ENCODE measurements around the gene C1GALT1C1L.
A peak's percentile ranks its signal among the peaks of the same experiment; 100 is the strongest.
"Not testable (repeated sequence)": the region's sequence is repeated elsewhere in the genome, so short reads cannot be mapped to it uniquely, and the experiment has no call there.

The C1GALT1C1L gene

GRCh38 chr2:43676322-43677050 is at the start of gene C1GALT1C1L:
TSS of gene C1GALT1C1L (minus strand) at chr2:43676429. CDS start at chr2:43676322, 107 bp downstream.
- DNase-seq, result peak; percentile 54

DNA sequence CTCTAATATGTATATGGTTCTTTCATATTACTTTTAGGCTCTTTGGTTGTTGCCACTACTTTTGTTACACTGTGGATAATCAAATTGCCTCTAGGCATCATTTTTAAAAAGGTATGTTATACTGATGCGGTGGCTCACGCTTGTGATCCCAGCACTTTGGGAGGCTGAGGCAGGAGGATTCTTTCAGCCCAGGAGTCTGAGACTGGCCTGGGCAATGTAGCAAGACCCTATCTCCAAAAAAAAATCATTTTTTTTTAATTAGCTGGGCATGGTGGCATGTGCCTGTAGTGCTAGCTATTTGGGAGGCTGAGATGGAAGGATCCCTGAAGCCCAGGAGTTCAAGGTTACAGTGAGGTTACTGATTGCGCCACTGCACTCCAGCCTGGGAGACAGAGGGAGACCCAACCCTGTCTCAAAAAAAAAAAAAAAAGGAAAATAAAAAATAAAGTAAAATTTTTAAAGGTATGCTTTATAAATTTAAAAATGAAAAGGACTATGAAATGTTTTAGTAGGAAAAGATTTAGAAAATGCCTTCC is 49.5 kb upstream of the C1GALT1C1L start:
- no peak for DNase-seq

GRCh38 chr2:43724728-43725526 is 48.7 kb upstream of the C1GALT1C1L start:
- DNase-seq, result peak; percentile 94

DNA sequence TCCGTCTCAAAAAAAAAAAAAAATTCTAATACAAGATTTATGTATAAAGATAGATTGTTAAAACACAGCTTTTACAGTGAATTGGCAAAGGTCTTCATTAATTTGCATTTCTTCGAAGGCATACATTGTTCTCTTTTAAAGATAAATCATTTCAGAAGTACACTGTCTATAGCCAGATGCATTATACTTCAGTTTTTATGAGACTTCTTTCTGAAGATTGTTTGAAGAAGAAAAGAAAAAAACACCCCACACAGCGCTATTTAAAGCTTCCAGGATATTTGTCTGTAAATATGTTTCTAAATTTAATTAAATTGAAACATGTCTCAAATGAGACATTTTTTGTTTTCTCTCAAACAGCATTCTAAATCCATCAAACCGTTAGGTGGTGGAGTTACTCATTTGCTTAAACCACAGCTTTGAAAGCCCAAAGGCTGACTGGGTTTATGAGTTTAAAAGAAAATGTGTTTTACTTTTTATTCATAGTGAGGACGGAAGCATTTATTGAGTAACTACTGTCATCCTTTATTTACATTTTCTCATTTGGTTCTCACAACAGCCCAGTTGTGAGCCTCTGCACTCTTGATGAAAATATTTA is 42.4 kb upstream of the C1GALT1C1L start:
- no peak for DNase-seq

DNA sequence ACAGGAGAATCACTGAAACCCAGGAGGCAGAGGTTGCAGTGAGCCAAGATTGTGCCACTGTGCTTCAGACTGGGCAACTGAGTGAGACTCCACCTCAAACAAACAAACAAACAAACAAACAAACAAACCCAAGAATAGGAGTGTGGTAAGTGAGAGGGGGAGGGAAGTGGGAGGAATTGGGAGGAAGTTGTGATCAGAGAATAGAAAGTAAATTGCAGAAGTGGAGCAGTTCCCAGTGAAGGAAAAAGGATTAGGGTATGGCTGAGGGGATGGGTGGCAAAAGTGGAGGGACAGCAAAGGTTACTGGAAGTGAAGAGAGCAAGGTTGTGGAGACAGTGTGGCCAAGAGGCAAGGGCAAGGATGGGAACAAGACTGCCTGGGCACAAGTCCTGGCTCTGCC is 41.1 kb upstream of the C1GALT1C1L start:
- no peak for DNase-seq

- DNase-seq, result no peak
Observed at GRCh38 chr2:43715300-43716098, 39.3 kb upstream of the C1GALT1C1L start.

DNA sequence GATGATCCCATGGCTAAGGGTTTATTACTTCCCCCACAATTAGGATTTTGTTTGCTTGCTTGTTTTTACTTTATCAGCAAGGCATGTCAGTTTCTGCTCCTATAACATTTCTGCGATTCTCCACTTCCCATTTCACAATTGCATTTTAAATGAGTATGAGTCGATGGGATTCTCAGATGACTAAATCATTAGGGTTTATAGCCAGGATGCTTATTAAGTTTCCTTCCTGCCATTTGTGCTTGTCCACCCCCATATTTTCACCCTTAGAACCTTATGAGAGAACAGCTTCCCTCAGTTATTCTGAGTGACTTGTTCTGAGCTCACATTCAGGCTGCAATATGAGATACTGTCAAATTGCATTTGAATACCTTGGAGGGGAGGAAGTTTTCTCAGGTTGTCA is 37.9 kb upstream of the C1GALT1C1L start:
- DNase-seq, result no peak

DNA sequence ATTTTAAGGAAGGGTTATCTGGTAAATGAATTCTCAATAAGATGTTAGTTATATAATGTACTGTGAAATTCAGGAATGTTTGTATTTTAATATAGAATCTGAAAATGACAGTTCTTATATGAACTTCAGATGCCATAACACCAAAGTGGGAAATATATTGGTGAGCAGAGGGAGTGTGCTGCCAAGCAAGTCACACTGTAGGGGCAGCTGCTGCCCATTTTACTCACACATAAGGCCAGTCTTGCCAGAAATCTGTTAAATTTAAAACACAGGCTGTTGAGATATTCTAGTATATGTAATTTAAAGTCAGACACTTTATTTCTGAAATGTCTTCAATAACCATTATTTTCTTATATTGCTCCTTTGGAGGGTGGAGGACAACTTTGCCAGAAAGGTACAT is 34.6 kb upstream of the C1GALT1C1L start:
- no peak for DNase-seq

- no peak for DNase-seq
Observed at GRCh38 chr2:43708891-43709290, 32.7 kb upstream of the C1GALT1C1L start.

DNA sequence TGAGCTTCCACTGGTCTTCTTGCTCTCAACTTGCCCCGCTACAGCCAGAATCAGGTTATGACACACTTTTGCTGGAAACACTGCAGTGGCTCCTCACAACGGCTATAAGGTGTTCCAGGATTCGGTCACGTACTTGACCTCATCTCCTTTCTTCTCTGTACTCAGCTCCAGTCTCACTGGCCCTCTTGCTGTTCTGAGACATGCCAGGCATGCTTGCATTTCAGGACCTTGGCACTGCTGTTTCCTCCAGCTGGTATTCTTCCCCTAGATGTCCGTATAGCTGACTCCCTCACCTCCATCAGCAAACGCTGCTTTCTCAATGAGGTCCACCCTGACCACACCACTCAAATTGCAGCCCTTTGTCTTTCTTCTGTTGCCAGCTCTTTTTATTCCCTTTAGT is 31.9 kb upstream of the C1GALT1C1L start:
- no peak for DNase-seq

DNA sequence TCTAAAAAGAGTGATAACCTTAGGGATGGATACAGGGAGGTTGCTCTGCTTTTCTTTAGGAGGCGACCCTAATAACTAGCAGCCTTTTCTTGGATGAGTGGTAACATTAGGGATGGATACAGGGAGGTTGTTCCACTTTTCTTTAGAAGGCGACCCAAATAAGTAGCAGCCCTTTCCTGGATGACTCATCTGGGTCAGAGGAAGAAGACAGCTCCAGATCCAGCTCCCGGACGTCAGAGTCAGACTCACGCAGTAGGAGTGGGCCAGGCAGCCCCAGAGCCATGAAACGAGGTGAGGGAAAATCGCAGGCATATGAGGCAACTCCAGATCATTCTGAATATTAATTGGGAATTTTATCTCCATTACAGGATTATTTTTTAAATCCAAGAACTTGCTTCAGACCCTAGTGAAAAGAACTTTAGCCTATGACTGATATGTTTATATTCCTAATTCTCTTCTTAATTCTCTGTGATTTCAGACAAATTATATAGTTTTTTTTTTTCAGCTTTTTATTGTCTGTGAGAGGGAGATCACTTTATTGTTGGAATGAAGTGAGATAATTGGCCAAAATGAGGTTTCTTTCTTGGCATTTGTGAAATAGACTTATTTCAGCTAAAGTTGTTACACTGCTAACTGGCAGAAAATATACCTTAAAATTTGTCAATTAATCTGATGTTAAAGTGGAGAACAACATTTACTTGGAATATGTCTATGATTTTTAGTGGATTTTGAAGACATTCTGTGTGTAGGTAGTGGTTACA is 31.2 kb upstream of the C1GALT1C1L start:
- DNase-seq, result no peak

- DNase-seq, result peak; percentile 5
Observed at GRCh38 chr2:43701111-43701510, 24.9 kb upstream of the C1GALT1C1L start.

DNA sequence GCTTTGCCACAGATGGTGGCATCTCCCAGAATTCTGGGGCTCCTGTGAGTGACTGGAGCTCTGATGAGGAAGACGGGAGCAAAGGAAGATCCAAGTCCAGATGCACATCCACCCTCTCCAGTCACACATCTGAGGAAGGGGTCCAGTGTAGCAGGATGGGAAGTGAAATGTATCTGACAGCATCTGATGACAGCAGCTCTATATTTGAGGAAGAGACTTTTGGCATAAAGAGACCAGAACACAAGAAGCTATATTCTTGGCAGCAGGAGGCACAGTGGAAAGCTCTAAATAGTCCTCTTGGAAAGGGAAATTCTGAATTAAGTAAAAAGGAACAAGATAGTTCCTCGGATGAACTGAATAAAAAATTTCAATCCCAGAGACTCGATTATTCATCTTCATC is 23.5 kb upstream of the C1GALT1C1L start:
- no peak for DNase-seq

- DNase-seq, result not testable (repeated sequence)
Observed at GRCh38 chr2:43698140-43698539, 21.9 kb upstream of the C1GALT1C1L start.

DNA sequence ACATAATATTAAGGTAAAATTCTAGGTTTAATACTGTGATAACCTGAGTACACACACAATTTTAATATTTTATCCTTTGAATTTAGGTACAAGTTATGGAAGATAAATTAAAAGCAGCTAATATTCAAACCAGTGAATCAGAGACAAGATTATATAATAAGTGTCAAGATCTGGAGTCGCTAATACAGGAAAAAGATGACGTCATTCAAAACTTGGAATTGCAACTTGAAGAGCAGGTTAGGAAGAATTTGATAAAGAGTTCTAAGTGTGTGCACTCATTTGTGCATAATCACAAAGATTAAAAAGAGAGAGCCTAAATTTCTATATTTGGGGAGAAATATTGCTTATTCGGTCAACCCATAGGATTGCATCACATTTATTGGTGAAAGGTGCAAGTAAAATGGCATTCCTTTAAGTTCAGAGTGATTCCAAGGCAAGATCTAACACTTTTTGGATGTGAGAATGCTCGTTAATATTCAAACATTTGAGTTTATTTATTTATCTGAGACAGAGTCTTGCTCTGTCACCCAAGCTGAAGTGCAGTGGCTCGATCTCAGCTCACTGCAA is 16.3 kb upstream of the C1GALT1C1L start:
- no peak for DNase-seq

- DNase-seq, result no peak
Observed at GRCh38 chr2:43689999-43690398, 13.8 kb upstream of the C1GALT1C1L start.

- no peak for DNase-seq
Observed at GRCh38 chr2:43685357-43685756, 9.1 kb upstream of the C1GALT1C1L start.

DNA sequence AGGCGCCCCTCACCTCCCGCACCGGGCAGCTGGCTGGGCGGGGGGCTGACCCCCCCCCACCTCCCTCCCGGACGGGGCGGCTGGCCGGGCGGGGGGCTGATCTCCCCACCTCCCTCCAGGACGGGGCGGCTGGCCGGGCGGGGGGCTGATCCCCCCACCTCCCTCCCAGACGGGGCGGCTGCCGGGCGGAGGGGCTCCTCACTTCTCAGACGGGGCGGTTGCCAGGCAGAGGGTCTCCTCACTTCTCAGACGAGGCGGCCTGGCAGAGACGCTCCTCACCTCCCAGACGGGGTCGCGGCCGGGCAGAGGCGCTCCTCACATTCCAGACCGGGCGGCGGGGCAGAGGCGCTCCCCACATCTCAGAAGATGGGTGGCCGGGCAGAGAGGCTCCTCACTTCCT is 1.6 kb upstream of the C1GALT1C1L start:
- DNase-seq, result not testable (repeated sequence)

DNA sequence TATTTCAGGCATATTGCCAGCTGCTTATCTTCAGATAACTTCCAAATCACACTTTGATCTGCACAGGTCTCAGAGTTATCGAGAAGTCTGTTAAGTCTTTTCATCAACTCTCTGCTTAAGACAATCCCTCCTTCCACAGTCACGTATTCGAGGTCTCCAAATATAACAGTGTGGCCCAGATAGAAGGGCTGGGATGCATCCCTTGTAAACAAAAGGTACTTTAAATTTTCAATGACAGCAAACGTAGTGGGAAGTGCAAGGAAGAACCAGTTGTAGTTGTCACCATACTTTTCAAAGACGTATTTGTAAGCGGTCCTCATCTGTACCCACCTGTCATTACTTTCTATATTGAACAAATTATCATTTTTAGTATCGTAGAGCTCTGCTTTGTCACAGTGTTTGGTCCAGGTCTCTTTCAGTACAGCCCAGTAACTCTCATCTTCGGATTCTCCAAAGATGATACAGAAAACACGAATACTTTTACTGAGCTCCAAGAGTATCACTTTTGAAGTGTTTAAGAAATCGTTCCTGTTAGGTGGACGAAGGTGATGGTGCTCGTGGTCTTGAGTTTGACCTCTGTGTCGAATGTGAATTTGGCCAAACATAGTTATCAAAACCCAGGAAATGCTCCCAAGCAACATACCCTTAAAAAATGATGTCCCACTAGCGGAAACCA is 445 bp downstream of the C1GALT1C1L start:
- no peak for DNase-seq

DNA sequence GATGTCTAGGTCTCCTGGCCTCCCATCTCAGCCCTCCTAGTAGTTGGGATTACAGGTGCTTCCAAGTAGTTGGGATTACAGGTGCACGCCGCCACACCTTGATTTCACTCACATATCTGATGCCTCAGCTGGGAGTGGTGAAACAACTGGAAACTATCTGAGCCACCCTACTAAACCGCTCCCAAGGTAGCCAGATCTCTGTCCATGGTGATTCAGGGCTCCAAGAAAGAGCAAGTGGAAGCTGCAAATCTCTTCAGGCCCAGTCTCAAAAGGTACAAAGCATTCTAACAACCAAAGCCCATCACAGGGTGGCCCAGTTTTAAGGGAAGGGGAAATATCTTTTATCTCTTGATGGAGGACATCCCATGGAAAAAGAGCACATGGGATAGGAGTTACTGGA is 19.0 kb downstream of the C1GALT1C1L start:
- DNase-seq, result no peak

GRCh38 chr2:43653506-43653905 is 22.7 kb downstream of the C1GALT1C1L start:
- DNase-seq, result no peak

Data from hematopoietic multipotent progenitor cell treated with erythropoietin and hydrocortisone succinate and interleukin-3 and kit ligand, for 6 days (in vitro differentiated cells).